Activated CD8-positive, alpha-beta memory T cell treated with anti-CD3 and anti-CD28 coated beads, Interleukin-2, amount 50 U/mL, for 24 hours (primary cell): ENCODE measurements around the gene EEF1A1.
A peak's percentile ranks its signal among the peaks of the same experiment; 100 is the strongest.
"Not testable (repeated sequence)": the region's sequence is repeated elsewhere in the genome, so short reads cannot be mapped to it uniquely, and the experiment has no call there.

Experiments used
- DNase-seq: peaks from one replicate; pipeline ENCODE4 v3.0.0-alpha.2; 2020; ENCODE audit errors: extremely low read depth

The EEF1A1 gene

DNA sequence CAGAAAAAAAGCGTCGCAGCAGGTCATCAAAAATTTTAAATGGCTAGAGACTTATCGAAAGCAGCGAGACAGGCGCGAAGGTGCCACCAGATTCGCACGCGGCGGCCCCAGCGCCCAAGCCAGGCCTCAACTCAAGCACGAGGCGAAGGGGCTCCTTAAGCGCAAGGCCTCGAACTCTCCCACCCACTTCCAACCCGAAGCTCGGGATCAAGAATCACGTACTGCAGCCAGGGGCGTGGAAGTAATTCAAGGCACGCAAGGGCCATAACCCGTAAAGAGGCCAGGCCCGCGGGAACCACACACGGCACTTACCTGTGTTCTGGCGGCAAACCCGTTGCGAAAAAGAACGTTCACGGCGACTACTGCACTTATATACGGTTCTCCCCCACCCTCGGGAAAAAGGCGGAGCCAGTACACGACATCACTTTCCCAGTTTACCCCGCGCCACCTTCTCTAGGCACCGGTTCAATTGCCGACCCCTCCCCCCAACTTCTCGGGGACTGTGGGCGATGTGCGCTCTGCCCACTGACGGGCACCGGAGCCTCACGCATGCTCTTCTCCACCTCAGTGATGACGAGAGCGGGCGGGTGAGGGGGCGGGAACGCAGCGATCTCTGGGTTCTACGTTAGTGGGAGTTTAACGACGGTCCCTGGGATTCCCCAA, at the start of gene EEF1A1:
Gene EEF1A1 (minus strand): TSS at position 345 of the 663 bp plus-strand sequence. CDS start 1,006 bp downstream, outside the sequence.
- peak; percentile 99 for DNase-seq

DNA sequence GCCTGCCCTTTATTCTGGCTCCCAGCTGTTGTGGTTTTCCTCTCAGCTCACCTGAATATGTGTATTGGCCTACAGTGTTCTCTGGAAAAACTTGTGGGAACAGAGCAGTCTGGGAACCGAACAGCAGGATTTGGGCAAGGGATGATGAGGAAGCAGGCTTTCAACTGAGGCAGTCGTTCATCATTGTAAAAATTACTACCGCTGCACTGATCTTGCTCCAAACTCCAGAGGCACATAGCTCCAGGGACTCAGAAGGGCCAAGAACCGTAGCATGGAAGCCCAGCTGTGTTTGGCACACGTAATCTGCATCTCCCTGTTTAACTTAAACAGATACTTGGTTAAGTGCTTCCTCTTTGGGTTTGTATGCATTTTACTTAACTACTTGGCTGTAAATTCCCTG, 48.3 kb upstream of the EEF1A1 start:
- DNase-seq: no peak

DNA sequence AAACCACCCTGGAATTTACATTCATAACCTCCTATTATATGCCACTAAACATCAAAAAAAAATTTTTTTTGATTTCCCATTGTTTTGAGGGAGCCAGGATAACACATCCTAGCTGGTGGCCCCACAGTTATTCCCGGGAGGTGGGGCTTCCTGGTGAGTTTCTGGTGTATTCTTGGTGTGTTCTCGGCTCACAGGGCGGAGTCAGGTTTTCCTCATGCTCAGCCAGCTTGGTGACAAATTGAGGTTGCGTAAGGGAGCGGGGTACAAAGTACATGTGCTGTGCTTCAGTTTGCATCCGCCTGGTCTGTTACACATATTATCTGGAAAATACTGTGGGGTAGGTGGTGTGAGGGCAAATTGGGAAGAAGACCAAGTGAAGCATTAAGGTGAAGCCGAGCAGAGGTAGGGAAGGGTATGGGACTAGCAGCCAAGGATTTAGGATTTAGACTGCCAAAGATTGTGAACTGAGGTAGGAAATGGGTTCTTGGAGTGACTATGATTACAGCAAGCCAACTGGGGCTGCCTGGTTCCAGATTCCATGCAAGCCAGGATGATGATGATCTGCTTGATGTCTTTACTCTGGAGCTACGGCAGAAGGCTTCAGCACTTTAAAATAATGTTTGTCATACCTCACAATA, 46.2 kb upstream of the EEF1A1 start:
- DNase-seq: no peak

DNA sequence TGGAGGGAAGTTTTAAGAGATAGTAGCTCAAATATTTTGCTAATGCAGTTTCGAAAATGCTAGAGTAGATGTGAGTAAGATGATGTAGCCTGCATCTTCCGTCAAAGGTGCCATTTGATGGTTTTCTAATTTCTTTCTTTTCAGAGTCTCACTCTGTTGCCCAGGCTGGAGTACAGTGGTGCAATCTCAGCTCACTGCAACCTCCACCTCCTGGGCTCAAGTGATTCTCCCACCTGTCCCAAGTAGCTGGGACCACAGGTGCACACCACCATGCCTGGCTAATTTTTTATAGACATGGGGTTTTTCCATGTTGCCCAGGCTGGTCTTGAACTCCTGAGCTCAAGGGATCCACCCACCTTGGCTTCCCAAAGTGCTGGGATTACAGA, 45.6 kb upstream of the EEF1A1 start:
- not testable (repeated sequence) for DNase-seq

DNA sequence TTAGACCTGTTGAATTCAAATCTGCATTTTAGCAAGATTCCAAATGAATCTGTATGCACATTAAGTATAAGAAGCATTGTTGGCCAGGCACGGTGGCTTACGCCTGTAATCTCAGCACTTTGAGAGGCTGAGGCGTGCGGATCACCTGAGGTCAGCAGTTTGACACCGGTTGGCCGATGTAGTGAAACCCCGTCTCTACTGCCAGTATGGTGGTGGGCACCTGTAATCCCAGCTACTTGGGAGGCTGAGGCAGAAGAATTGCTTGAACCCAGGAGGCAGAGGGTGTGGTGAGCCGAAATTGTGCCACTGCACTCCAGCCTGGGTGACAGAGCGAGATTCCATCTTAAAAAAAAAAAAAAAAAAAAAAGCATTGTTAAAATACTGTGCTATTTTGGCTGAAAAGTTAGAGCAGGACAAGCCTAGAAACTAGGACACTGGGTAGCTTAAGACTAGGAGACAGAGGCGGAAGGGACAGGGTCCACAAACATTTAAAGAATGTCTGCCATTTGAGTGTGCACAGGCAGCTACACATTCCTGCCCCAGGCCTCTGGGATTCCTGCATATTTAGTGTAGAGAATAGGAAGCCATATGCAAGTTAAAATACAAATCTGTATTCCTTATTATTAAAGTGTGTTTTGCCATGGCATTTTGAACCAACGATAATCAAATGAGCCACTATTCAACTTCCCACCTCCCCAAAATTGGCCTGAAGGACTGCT, 45.1 kb upstream of the EEF1A1 start:
- DNase-seq: no peak

DNA sequence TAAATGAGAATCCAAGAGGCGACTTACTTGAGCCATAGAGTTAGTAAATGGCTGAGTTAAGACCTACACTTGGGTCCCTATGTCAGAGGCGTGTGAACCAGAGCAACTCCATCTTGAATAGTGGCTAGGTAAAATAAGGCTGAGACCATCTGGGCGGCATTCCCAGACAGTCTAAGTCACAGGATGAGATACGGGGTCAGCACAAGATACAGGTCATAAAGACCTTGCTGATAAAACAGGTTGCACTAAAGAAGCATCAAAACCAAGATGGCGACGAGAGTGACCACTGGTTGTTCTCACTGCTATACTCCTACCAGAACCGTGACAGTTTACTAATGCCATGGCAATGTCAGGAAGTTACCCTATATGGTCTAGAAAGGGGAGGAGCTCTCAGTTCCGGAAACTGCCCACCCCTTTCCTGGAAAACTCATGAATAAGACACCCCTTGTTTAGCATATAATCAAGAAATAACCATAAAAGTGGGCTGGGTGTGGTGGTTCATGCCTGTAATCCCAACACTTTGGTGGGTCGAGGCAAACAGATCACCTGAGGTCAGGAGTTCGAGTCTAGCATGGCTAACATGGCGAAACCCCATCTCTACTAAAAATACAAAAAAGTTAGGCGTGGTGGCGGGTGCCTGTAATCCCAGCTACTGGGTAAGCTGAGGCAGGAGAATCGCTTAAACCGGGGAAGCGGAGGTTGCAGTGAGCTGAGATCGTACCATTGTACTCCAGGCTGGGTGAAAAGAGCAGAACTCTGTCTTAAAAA, 43.9 kb upstream of the EEF1A1 start:
- no peak for DNase-seq

DNA sequence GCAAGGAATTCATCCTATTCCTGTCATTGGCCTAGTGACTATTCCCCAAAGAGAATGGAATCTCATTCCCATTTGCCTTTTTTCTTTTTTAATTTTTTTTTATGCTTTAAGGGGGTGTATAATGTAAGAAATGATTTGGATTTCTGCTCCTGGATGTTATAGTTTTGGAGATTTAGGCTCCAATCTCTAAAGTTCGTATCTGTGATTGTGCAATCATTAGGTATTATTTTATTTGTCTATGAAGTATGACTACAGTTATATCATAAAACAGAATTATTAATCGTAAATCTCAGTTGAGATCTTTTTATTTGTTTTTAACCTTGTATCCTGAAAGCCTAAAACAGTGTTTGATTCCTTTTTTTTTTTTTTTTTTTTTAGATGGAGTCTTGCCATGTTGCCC, 41.7 kb upstream of the EEF1A1 start:
- DNase-seq: no peak

DNA sequence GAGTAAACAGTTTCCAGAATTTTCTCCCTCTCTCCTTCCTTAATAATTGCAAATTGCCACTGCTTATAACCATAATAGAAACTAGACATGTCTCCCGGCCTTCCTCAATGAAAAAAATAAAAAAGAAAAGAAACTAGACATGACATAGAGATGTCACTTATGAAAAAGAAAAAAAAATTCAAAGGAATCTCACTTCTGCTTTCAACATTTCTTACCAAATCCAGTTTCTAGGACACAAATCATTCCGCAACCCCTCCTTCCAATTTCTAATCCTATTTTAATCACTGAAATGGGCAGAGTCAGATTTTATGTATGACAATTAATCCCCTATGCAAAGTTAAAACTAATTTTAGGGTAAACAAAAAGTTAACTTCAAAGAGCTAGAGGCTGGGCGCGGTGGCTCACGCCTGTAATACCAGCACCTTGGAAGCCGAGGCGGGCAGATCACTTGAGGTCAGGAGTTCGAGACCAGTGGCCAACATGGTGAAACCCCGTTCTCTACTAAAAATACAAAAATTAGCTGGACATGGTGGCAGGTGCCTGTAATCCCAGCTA, 40.1 kb upstream of the EEF1A1 start:
- no peak for DNase-seq

DNA sequence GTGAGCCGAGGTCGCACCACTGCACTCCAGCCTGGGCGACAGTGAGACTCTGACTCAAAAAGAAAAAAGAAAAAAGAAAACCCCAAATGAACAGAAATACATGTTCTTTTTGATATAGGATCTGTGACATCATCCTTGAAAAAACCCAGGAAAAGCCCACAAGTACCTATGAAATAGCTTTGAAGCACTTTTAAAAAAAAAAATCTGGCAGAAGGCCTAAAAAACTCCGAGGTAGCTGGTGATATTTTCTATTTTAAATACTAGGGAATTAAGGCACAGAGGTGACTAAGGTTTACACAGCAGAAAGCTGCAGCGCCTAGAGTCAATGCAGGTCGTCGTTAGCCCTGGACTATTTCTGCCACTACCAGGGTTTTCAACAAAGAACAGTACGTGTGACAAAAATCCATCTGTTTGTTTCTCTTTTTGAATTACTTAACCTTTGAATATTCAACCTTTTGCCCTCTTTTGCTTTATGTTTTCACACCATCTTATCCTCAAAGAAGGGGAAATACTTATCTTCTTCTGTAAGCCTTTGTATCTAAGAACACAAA, 39.4 kb upstream of the EEF1A1 start:
- DNase-seq: no peak

DNA sequence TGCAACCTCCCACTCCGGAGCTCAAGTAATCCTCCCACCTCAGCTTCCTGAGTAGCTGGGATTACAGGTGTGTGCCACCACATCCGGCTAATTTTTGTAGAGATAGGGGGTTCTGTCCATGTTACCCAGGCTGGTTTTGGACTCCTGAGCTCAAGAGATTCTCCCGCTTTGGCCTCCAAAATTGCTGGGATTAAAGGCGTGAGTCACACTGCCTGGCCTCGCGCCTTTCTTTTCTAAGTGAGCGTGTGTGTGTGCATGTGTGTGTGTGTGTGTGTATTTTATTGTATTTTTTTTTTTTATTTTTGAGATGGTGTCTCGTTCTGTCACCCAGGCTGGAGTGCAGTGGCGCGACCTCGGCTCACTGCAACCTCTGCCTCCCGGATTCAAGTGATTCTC, 38.6 kb upstream of the EEF1A1 start:
- DNase-seq: not testable (repeated sequence)

DNA sequence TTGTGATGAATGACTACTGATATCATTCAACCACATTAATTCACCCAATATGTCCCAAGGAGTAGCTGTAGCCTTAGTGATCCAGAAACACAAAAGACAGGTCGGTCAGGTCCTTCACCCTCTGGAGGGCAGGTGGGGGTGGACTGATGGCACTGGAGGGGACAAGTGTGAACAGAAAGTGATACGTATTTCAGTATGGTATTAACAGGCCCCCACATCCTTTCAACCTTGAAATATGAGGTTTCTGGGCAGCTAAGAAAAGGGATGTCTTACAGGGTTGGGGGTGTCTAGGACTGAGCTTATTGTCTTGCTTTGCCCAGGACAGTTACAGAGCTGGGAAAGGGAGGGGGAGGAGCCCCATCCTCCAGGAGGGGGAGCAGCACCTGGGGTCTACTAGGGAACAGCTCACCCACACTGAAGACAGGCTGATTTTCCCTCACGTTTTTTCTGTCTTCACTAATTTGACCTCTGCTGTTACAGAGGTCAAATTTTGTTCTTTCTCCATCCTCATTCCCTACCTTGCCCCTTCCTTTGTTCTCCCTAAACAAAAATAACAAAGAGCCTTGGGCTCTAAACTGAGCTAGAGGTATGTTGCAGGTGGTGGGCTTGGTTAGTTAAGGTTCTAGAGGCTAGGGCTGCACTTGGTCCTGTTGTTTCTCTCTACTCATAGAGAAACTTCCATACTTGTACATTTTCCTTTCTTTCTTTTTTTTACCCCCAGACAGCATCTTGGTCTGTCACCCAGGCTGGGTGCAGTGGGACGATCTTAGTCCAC, 38.0 kb upstream of the EEF1A1 start:
- DNase-seq: no peak

DNA sequence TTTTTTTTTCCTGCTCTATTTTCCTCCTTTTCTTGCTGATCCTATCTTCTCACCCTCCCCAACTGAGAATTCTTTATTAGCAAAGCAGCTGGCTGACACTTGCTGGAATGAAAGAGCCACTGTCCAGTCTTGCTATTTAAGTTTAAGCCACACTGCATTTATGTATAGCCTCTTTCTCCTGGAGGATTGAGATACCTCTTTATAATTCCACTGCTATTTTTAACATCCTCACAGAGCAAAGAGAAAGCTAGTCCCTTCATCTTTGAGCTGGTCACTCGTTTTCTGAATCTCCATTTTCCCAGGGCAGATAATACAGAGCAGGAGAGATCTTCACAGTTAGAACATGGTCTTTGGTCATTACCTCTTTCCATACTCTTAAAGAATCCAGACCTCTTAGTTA, 36.0 kb upstream of the EEF1A1 start:
- no peak for DNase-seq

DNA sequence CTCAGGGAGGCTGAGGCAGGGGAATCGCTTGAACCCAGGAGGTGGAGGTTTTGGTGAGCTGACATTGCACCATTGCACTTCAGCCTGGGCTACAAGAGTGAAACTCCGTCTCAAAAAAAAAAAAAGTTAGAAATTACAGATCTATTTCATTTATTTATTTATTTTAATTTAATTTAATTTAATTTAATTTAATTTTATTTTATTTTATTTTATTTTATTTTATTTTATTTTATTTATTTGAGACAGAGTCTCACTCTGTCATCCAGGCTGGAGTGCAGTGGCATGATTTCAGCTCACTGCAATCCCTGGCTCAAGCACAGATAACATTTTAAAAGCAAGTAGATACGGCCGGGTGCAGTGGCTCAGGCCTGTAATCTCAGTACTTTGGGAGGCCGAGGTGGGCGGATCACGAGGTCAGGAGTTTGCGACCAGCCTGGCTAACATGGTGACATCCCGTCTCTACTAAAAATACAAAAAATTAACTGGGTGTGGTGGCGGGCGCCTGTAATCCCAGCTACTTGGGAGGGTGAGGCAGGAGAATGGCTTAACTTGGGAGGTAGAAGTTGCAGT, 34.6 kb upstream of the EEF1A1 start:
- not testable (repeated sequence) for DNase-seq

DNA sequence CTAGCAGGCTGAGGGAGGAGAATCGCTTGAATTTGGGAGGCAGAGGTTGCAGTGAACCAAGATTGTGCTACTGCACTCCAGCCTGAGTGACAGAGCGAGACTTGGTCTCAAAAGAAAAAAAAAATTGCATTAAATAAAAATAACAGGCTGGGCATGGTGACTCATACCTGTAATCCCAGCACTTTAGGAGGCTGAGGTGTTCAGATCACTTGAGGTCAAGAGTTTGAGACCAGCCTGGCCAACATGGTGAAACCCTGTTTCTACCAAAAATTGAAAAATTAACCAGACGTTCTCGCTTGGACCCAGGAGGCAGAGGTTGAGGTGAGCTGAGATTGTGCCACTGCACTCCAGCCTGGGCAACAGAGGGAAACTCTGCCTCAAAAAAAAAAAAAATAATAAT, 30.3 kb upstream of the EEF1A1 start:
- DNase-seq: not testable (repeated sequence)

DNA sequence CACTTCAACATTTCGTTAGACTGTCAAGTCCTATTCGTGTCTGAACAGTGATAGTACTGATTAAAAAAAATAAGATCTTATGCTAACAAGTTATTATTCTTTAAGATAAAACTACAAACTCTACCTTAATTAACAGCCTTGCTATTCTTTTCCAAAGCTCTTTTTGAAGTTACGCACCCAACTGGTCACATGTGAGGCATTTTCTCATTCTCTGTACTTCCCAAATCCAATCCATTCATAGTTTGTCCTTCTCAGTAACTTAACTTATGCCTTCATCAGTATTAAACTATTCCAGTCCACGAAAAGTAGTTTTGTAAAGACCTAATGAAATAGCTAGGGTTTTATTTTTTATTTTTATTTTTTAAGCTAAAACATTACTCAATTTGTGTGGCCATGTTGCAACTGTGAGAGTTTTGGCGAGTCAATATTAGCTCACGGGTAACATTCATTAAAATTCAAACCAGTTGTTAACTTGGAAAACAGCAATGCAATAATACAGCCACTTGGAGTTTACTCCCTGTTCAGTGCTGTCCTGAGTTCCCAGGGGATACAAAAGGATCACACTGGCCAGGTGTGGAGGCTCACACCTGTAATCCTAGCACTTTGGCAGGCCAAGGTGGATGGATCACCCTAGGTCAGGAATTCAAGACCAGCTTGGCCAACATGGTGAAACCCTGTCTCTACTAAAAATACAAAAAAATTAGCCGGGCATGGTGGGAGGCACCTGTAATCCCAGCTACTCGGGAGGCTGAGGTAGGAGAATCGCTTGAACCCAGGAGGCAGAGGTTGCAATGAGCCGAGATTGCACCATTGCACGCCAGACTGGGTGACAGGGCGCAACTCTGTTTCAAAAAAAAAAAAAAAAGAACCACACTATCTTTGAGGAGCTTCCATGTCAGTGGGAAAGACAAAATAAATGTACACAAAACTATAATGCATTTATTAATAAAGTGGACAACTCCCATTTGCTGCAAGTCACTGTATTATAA, 27.9 kb upstream of the EEF1A1 start:
- DNase-seq: no peak

DNA sequence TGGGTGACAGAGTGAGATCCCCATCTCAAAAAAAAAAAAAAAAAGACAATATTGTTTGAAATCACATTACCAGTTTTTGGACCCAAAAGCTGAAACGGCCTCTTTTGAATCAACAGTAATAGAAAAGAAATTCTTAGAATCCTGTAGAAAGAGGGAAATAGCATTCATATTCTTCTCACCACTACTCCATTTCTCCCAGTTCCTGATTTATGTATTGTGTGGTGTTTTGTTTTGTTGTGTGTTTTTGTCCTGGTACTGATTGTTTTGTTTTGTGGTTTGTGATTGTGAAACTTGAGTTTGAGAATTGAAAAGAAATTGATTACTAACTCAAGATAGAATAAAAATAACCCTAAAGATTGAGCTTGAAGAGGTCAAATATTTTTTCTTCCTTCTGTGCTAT, 26.2 kb upstream of the EEF1A1 start:
- DNase-seq: no peak

DNA sequence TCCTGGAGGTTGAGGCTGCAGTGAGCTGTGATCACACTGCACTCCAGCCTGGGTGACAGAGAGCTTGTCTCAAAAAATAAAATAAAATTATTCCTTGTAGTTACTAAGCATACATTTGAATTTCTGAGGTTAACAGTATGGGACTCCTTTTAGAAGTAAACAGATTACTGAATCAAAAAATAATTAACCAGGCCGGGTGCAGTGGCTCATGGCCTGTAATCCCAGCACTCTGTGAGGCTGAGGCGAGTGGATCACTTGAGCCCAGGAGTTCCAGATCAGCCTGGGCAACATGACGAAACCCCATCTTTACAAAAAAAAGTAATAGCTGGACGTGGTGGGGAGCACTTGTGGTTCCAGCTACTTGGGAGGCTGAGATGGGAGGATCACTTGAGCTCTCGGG, 22.1 kb upstream of the EEF1A1 start:
- no peak for DNase-seq

DNA sequence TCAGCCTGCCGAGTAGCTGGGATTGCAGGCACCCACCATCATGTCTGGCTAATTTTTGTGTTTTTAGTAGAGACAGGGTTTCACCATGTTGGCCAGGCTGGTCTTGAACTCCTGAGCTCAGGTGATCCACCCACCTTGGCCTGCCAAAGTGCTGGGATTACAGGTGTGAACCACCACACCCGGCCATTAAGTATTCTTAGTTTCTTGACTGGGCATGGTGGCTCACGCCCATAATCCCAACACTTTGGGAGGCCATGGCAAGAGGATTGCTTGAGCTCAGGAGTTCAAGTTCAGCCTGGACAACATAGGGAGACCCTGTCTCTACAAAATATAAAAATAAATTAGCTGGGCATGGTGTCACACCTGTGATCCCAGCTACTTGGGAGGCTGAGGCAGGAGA, 21.6 kb upstream of the EEF1A1 start:
- not testable (repeated sequence) for DNase-seq

DNA sequence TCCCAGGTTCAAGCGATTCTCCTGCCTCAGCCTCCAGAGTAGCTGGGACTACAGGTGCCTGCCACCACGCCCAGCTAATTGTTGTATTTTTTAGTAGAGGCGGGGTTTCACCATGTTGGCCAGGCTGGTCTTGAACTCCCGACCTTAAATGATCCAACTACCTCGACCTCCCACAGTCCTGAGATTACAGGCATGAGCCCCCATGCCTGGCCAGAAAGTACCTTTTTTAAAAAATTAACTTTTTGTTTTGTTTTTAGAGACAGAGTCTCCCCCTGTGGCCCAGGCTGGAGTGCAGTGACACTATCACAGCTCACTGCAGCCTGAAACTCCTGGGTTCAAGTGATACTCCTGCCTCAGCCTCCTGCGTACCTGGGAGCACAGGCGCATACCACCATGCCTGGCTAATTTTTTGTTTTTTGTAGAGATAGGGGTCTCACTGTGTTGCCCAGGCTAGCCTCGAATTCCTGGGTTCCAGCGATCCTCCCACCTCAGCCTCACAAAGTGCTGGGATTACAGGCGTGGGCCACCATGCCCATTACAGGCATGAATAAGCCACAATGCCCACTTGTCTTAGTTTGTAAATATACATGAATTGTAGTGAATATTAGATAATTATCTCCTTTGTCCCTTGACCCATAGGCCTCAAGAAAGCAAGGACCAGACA, 17.4 kb upstream of the EEF1A1 start:
- DNase-seq: no peak
